H1 (cell line): ENCODE data around the gene SCAF11. TPM values are rescaled to one million over a fixed set of nuclear protein-coding genes. Genes with fewer than 3 reads are reported as not detected.

Experiments
- CTCF ChIA-PET: fragments of 300-600 bp; sonication (Branson Sonifier 250); formaldehyde crosslinking; loops from one replicate; lab custom pipeline; 2021; ENCODE audit not compliant: partially characterized antibody; lab: Charles Lee
- POLR2A ChIA-PET: fragments of 300-600 bp; sonication (Branson Sonifier 250); formaldehyde crosslinking; loops from one replicate; lab custom pipeline; 2021; ENCODE audit warnings: inconsistent platforms; ENCODE audit not compliant: partially characterized antibody; lab: Charles Lee
- DNase-seq, 2 experiments: peaks; one replicate each; pipeline versions ENCODE4 v3.0.0 to v3.0.0-alpha.2; 2010 to 2022; ENCODE audit warnings: low spot score in 2 of 2, low read depth in 1 of 2, mixed read lengths in 1 of 2
- FAIRE-seq: peaks from 2 replicates; lab custom pipeline; 2011; peaks lifted over from hg19 to GRCh38; lab: Jason Lieb, UNC
- H2AFZ ChIP-seq: 2 replicates; pipeline ENCODE4 v1.8.1; 2012; ENCODE audit warnings: low read length, inconsistent platforms
- H2AK5ac ChIP-seq: 2 replicates; pipeline ENCODE4 v1.6.1; 2013; ENCODE audit warnings: low read depth, low read length
- H2BK120ac ChIP-seq: replicated peaks from 2 replicates; pipeline ENCODE3; 2013; ENCODE audit warnings: low read depth, low read length, inconsistent platforms
- H2BK12ac ChIP-seq: 2 replicates; pipeline ENCODE4 v1.6.1; 2013; ENCODE audit warnings: low read depth, low read length
- H2BK15ac ChIP-seq: 2 replicates; pipeline ENCODE4 v1.6.1; 2013; ENCODE audit warnings: low read length
- H2BK20ac ChIP-seq: 2 replicates; pipeline ENCODE4 v1.6.1; 2013; ENCODE audit warnings: low read length
- H2BK5ac ChIP-seq: 2 replicates; pipeline ENCODE4 v1.6.1; 2013; ENCODE audit warnings: low read depth, low read length
- H3K14ac ChIP-seq: 2 replicates; pipeline ENCODE4 v1.6.1; 2013; ENCODE audit warnings: inconsistent platforms; ENCODE audit not compliant: insufficient read length
- H3K18ac ChIP-seq: 2 replicates; pipeline ENCODE4 v1.6.1; 2013; ENCODE audit warnings: low read length; ENCODE audit errors: extremely low read depth
- H3K23ac ChIP-seq: 2 replicates; pipeline ENCODE4 v1.6.1; 2013; ENCODE audit warnings: inconsistent platforms; ENCODE audit not compliant: insufficient read length
- H3K23me2 ChIP-seq: 2 replicates; pipeline ENCODE4 v1.6.1; 2013; ENCODE audit warnings: low read depth, low read length
- H3K27ac ChIP-seq: 2 replicates; pipeline ENCODE4 v1.6.1; 2011; ENCODE audit warnings: low read depth, low read length, inconsistent platforms
- H3K27me3 ChIP-seq, 4 experiments: replicated peaks in 1 of 4; 1 replicate in 1 of 4; 2 replicates in 3 of 4; pipeline versions ENCODE4 v1.6.1 to v1.8.1; 2011 to 2013; ENCODE audit warnings: low read length in 3 of 4, mild to moderate bottlenecking in 3 of 4, inconsistent platforms in 2 of 4, mixed read lengths in 2 of 4, moderate library complexity in 1 of 4; ENCODE audit not compliant: control insufficient read depth in 3 of 4, insufficient read depth in 3 of 4; ENCODE audit errors: extremely low read depth in 1 of 4
- H3K36me3 ChIP-seq, 4 experiments: 2 replicates each; pipeline versions ENCODE4 v1.6.1 to v1.8.1; 2011 to 2013; ENCODE audit warnings: mild to moderate bottlenecking in 4 of 4, low read length in 3 of 4, moderate library complexity in 2 of 4, control low read depth in 1 of 4, inconsistent platforms in 1 of 4; ENCODE audit not compliant: insufficient read depth in 4 of 4, control insufficient read depth in 2 of 4
- H3K4ac ChIP-seq: replicated peaks from 2 replicates; pipeline ENCODE3; 2013; ENCODE audit warnings: low read length, low read depth, mixed read lengths, inconsistent platforms; ENCODE audit not compliant: insufficient read length
- H3K4me1 ChIP-seq, 4 experiments: replicated peaks in 1 of 4; 1 replicate in 1 of 4; 2 replicates in 3 of 4; pipeline versions ENCODE4 v1.6.1 to v1.8.1; 2011 to 2013; ENCODE audit warnings: low read length in 3 of 4, inconsistent platforms in 2 of 4, mixed read lengths in 1 of 4; ENCODE audit not compliant: insufficient read depth in 4 of 4, control insufficient read depth in 3 of 4
- H3K4me2 ChIP-seq, 2 experiments: 2 replicates each; pipeline versions ENCODE4 v1.6.1 to v1.8.1; 2011 to 2013; ENCODE audit warnings: low read depth in 2 of 2, low read length in 2 of 2, control low read depth in 1 of 2, inconsistent platforms in 1 of 2, mild to moderate bottlenecking in 1 of 2; ENCODE audit not compliant: insufficient read depth in 1 of 2
- H3K4me3 ChIP-seq, 4 experiments: fragments of 200-600, 300-600 bp in 1 of 4; sonication (generic), shearing (Covaris generic), sonication (Bioruptor Twin) in 1 of 4; 2 replicates each; pipeline versions ENCODE4 v1.5.1 to v1.8.1; 2011 to 2016; ENCODE audit warnings: low read length in 4 of 4, low read depth in 3 of 4, control low read depth in 2 of 4, inconsistent platforms in 2 of 4, mild to moderate bottlenecking in 2 of 4, mixed read lengths in 1 of 4, moderate library complexity in 1 of 4; ENCODE audit not compliant: insufficient read depth in 2 of 4; ENCODE audit errors: extremely low read depth in 1 of 4
- H3K56ac ChIP-seq: replicated peaks from 2 replicates; pipeline ENCODE3; 2013; ENCODE audit warnings: low read depth, mild to moderate bottlenecking, mixed read lengths, low read length, inconsistent platforms; ENCODE audit not compliant: insufficient read length
- H3K79me1 ChIP-seq: 2 replicates; pipeline ENCODE4 v1.6.1; 2013; ENCODE audit warnings: low read depth, low read length, control low read depth
- H3K79me2 ChIP-seq, 2 experiments: 2 replicates each; pipeline versions ENCODE4 v1.6.1 to v1.8.1; 2012 to 2013; ENCODE audit warnings: low read length in 2 of 2, mild to moderate bottlenecking in 2 of 2, inconsistent platforms in 1 of 2; ENCODE audit not compliant: insufficient read depth in 2 of 2, control insufficient read depth in 1 of 2
- H3K9ac ChIP-seq, 4 experiments: replicated peaks in 1 of 4; 1 replicate in 1 of 4; 2 replicates in 3 of 4; pipeline versions ENCODE4 v1.6.1 to v1.8.1; 2011 to 2013; ENCODE audit warnings: low read depth in 3 of 4, low read length in 3 of 4, control low read depth in 2 of 4, mild to moderate bottlenecking in 2 of 4, moderate library complexity in 2 of 4, inconsistent platforms in 1 of 4; ENCODE audit errors: extremely low read depth in 1 of 4
- H3K9me3 ChIP-seq, 2 experiments: 2 replicates each; pipeline versions ENCODE4 v1.6.1 to v1.8.1; 2012 to 2013; ENCODE audit warnings: mild to moderate bottlenecking in 2 of 2, moderate library complexity in 2 of 2, control low read depth in 1 of 2, inconsistent platforms in 1 of 2, low read depth in 1 of 2, low read length in 1 of 2, mixed read lengths in 1 of 2; ENCODE audit not compliant: insufficient read depth in 2 of 2
- H4K20me1 ChIP-seq, 2 experiments: replicated peaks in 1 of 2; 2 replicates each; pipeline versions ENCODE3 to v1.8.1; 2011 to 2013; ENCODE audit warnings: inconsistent platforms in 2 of 2, low read length in 2 of 2, mild to moderate bottlenecking in 1 of 2; ENCODE audit not compliant: insufficient read depth in 2 of 2, control insufficient read depth in 1 of 2
- H4K5ac ChIP-seq: 2 replicates; pipeline ENCODE4 v1.6.1; 2013; ENCODE audit warnings: low read length, low read depth, mixed read lengths, inconsistent platforms; ENCODE audit not compliant: insufficient read length
- H4K8ac ChIP-seq: 2 replicates; pipeline ENCODE4 v1.8.0; 2013; ENCODE audit warnings: mild to moderate bottlenecking, moderate library complexity, low read length, inconsistent platforms; ENCODE audit not compliant: insufficient read depth; ENCODE audit errors: extremely low read depth
- H4K91ac ChIP-seq: replicated peaks from 2 replicates; pipeline ENCODE3; 2013; ENCODE audit warnings: low read length, mixed read lengths, inconsistent platforms; ENCODE audit not compliant: insufficient read length
- BRCA1 ChIP-seq: IDR thresholded peaks from 2 replicates; pipeline ENCODE4 v1.6.1; 2012; ENCODE audit warnings: low read depth, low read length, improper control_type of control experiment
- CTBP2 ChIP-seq: IDR thresholded peaks from 2 replicates; pipeline ENCODE4 v1.7.0; 2011; ENCODE audit warnings: borderline replicate concordance, mild to moderate bottlenecking, moderate library complexity, mixed read lengths, low read length; ENCODE audit not compliant: insufficient read depth, insufficient read length
- HDAC6 ChIP-seq: IDR thresholded peaks from one replicate; pipeline ENCODE4 v1.7.1; 2012; ENCODE audit warnings: low read depth, mild to moderate bottlenecking, inconsistent platforms, low read length, moderate library complexity
- KDM5A ChIP-seq: fragments of 200-600 bp; IDR thresholded peaks from 2 replicates; pipeline ENCODE4 v1.7.1; 2012; ENCODE audit warnings: mild to moderate bottlenecking, low read length, inconsistent platforms, mixed read lengths
- POLR2AphosphoS5 ChIP-seq: IDR thresholded peaks from 2 replicates; pipeline ENCODE4 v1.6.1; 2011; ENCODE audit warnings: low read depth, low read length
- SP2 ChIP-seq: IDR thresholded peaks from 2 replicates; pipeline ENCODE4 v1.6.1; 2012; ENCODE audit warnings: mild to moderate bottlenecking, low read length, inconsistent platforms
- ZNF274 ChIP-seq: IDR thresholded peaks from 2 replicates; pipeline ENCODE4 v1.7.0; 2012; ENCODE audit warnings: low read length, borderline replicate concordance; ENCODE audit errors: extremely low read depth
- WGBS, 2 experiments: shearing (Covaris generic) in 1 of 2; methylation state at CpG; one replicate each; pipeline versions ENCODE4 v1.1.6 to v1.1.7; 2013 to 2015; ENCODE audit warnings: low lambda C conversion rate in 2 of 2, mixed read lengths in 2 of 2, inconsistent platforms in 1 of 2, low coverage in 1 of 2, missing lambda C conversion rate in 1 of 2; ENCODE audit not compliant: insufficient replicate concordance in 2 of 2, insufficient coverage in 1 of 2, insufficient read length in 1 of 2; ENCODE audit errors: extremely low coverage in 1 of 2, missing lambda C conversion rate in 1 of 2; 5-methylcytosine and 5-hydroxymethylcytosine counted together
- polyA plus RNA-seq, 7 experiments: library from polyadenylated mRNA; depleted of rRNA in 3 of 7; stranded (reverse) in 5 of 7; unstranded in 2 of 7; fragments of >200 nt in 5 of 7; fragments of 200-250 nt in 2 of 7; gene quantifications; 1 replicate in 5 of 7; 2 replicates in 1 of 7; 4 replicates in 1 of 7; pipeline versions ENCODE4 v1.2.1 to v1.2.3, GENCODE V29; 2011 to 2013; ENCODE audit warnings: missing spikeins in 2 of 7, mixed read lengths in 2 of 7
- total RNA-seq: library from RNA; stranded (reverse); fragmentation: NEBNext Ultra II Directional; extraction: Animal tissue kit (Norgen Biotek cat#: 25700); gene quantifications from 2 replicates; pipeline ENCODE4 v1.2.1, GENCODE V29; 2021

The SCAF11 gene
- total and polyA plus RNA-seq, 2 of the 8 experiments (the other 6 are each of a cell fraction or from before 2014, with no cell fraction given) = 15.1 to 77.8 TPM

GRCh38 chr12:45913631-45914030, 76.7 kb downstream of the SCAF11 start:
- TF ChIP-seq KDM5A = no peak
- no peak for TF ChIP-seq ZNF274
- TF ChIP-seq HDAC6 = no peak
- TF ChIP-seq POLR2AphosphoS5 = no peak
- no peak for TF ChIP-seq CTBP2
- no peak for TF ChIP-seq SP2
- TF ChIP-seq BRCA1 = no peak
- TF ChIP-seq, all 59 proteins: peak for 0
- ChIA-PET POLR2A (interaction anchor here (1.2 kb wide), 1 partner anchor 151 kb away, joined by 3 read pairs; no protein-coding TSS in a partner anchor), CTCF (interaction anchor here (0.9 to 1.1 kb wide), 5 partner anchors 21 to 370 kb away, joined by 3 to 4 read pairs (median 3); no protein-coding TSS in a partner anchor)
- Histone ChIP-seq H3K9ac (no peak overlapping the region), H4K91ac (no peak overlapping the region), H4K8ac (no peak overlapping the region), H3K23ac (no peak overlapping the region), H3K18ac (no peak overlapping the region), H2AK5ac (no peak overlapping the region), H3K9me3 (no peaks in the 10 kb centered on the region), H4K5ac (no peak overlapping the region), H3K4me2 (no peak overlapping the region), H2AFZ (no peak overlapping the region), H4K20me1 (no peaks in the 10 kb centered on the region), H3K14ac (no peak overlapping the region), H3K4me3 (no peak overlapping the region), H2BK120ac (no peak overlapping the region), H2BK12ac (no peak overlapping the region), H3K27me3 (no peaks in the 10 kb centered on the region), H2BK5ac (no peak overlapping the region), H3K56ac (no peak overlapping the region), H3K36me3 (peaks cover 0 to under 1% (median 0%) of the 10 kb centered on the region in 4 experiments; a peak in 1 of 8 replicates), H3K79me1 (no peaks in the 10 kb centered on the region), H3K27ac (no peak overlapping the region), H2BK20ac (no peak overlapping the region), H3K4ac (no peak overlapping the region), H3K79me2 (no peaks in the 10 kb centered on the region), H3K23me2 (no peaks in the 10 kb centered on the region), H2BK15ac (no peak overlapping the region), H3K4me1 (no peaks in the 10 kb centered on the region)
- FAIRE-seq (no peak), DNase-seq (no peak)
- 91% methylated on average over 2 of the region's 2 CpGs; no CpG with 5 or more reads in 1 of the 2 experiments for WGBS, 2 experiments
